CD4-positive, alpha-beta T cell treated with Interleukin-4 for 4 hours (primary cell): ENCODE results near the gene VPREB3.

ENCODE experiments used
- DNase-seq: peaks from one replicate; pipeline ENCODE4 v3.0.0-alpha.2; 2020

Gene VPREB3

GRCh38 chr22:23754220-23754919 is at the start of gene VPREB3:
TSS of gene VPREB3 (minus strand) at chr22:23754425. CDS start at chr22:23754363, 62 bp downstream.
- no peak for DNase-seq

- no peak for DNase-seq
Observed at GRCh38 chr22:23803001-23803819, 49.0 kb upstream of the VPREB3 start.

GRCh38 chr22:23801886-23802377 is 47.7 kb upstream of the VPREB3 start:
- DNase-seq: no peak

GRCh38 chr22:23801238-23801821 is 47.1 kb upstream of the VPREB3 start:
- DNase-seq: no peak

GRCh38 chr22:23800297-23801237 is 46.3 kb upstream of the VPREB3 start:
- DNase-seq: no peak

GRCh38 chr22:23796461-23796860 is 42.2 kb upstream of the VPREB3 start:
- DNase-seq: no peak

- DNase-seq: no peak
Observed at GRCh38 chr22:23793326-23793725, 39.1 kb upstream of the VPREB3 start.

- DNase-seq: no peak
Observed at GRCh38 chr22:23791738-23792645, 37.8 kb upstream of the VPREB3 start.

GRCh38 chr22:23790819-23791737 is 36.9 kb upstream of the VPREB3 start:
- DNase-seq: no peak

- DNase-seq: no peak
Observed at GRCh38 chr22:23789638-23790037, 35.4 kb upstream of the VPREB3 start.

- no peak for DNase-seq
Observed at GRCh38 chr22:23789121-23789520, 34.9 kb upstream of the VPREB3 start.

GRCh38 chr22:23787910-23788309 is 33.7 kb upstream of the VPREB3 start:
- DNase-seq: no peak

- no peak for DNase-seq
Observed at GRCh38 chr22:23787600-23787896, 33.3 kb upstream of the VPREB3 start.

GRCh38 chr22:23786752-23787599 is 32.8 kb upstream of the VPREB3 start, which contains the start of gene SMARCB1:
TSS of gene SMARCB1 (plus strand) at chr22:23786966. CDS start at chr22:23787170, 204 bp downstream.
- peak; percentile 86 for DNase-seq

- no peak for DNase-seq
Observed at GRCh38 chr22:23786261-23786710, 32.1 kb upstream of the VPREB3 start.

GRCh38 chr22:23784215-23784732 is 30.0 kb upstream of the VPREB3 start:
- DNase-seq: no peak

GRCh38 chr22:23783265-23784150 is 29.3 kb upstream of the VPREB3 start:
- DNase-seq: no peak

GRCh38 chr22:23782703-23783102 is 28.5 kb upstream of the VPREB3 start:
- DNase-seq: no peak
